Activated naive CD8-positive, alpha-beta T cell treated with anti-CD3 and anti-CD28 coated beads, Interleukin-2, amount 10 ng/mL, durations not matched to agents 7 days and 5 days (primary cell): ENCODE data around the gene IL1RAPL2. TPM values are rescaled to one million over a fixed set of nuclear protein-coding genes. Genes with fewer than 3 reads are reported as not detected.
"Not testable (repeated sequence)": the region's sequence is repeated elsewhere in the genome, so short reads cannot be mapped to it uniquely, and the experiment has no call there.

Experiments
- ATAC-seq: fragments of 150-1000 bp; cut with Tn5 transposase; one replicate; pipeline ENCODE4 v1.10.0; 2021; ENCODE audit warnings: low read depth, moderate library complexity
- POLR2A ChIA-PET: fragments of 350-600 bp; sonication (Branson Sonifier 250); formaldehyde crosslinking; loops from one replicate; lab custom pipeline; 2021; ENCODE audit warnings: antibody characterized with exemption; lab: Charles Lee
- DNase-seq: peaks from one replicate; pipeline ENCODE4 v3.0.0; 2021
- H3K27ac Mint-ChIP-seq: one replicate; pipeline ENCODE4 v1.8.0; 2022; ENCODE audit warnings: mild to moderate bottlenecking, mixed read lengths
- H3K27me3 Mint-ChIP-seq: one replicate; pipeline ENCODE4 v1.8.0; 2022; ENCODE audit warnings: mild to moderate bottlenecking, moderate library complexity, mixed read lengths
- H3K36me3 Mint-ChIP-seq: one replicate; pipeline ENCODE4 v1.8.0; 2021; ENCODE audit warnings: mild to moderate bottlenecking, mixed read lengths
- H3K4me1 Mint-ChIP-seq: one replicate; pipeline ENCODE4 v1.8.0; 2021; ENCODE audit warnings: mixed read lengths
- H3K4me3 Mint-ChIP-seq: one replicate; pipeline ENCODE4 v1.8.0; 2022; ENCODE audit warnings: mild to moderate bottlenecking, moderate library complexity, mixed read lengths
- H3K9me3 Mint-ChIP-seq: one replicate; pipeline ENCODE4 v1.8.0; 2021; ENCODE audit warnings: mixed read lengths
- total RNA-seq, 2 experiments: library from RNA; stranded (reverse); gene quantifications; one replicate each; pipeline ENCODE4 v1.2.3, GENCODE V29; 2021

Gene IL1RAPL2
- total RNA-seq, 2 experiments from 2014 or later, result not detected

GRCh38 chrX:104833401-104833800, 267.4 kb downstream of the IL1RAPL2 start:
- Mint-ChIP-seq H3K9me3 (no peaks in the 10 kb centered on the region), H3K27ac (no peak overlapping the region), H3K36me3 (no peaks in the 10 kb centered on the region), H3K4me1 (no peaks in the 10 kb centered on the region), H3K4me3 (no peak overlapping the region), H3K27me3 (peaks cover 2% of the 10 kb centered on the region)
- ATAC-seq (no peak), DNase-seq (no peak)
- POLR2A ChIA-PET, result no interaction called here

- DNase-seq, result no peak
- POLR2A ChIA-PET, result no interaction called here
- Mint-ChIP-seq H3K27ac (no peak overlapping the region), H3K9me3 (no peaks in the 10 kb centered on the region), H3K27me3 (no peaks in the 10 kb centered on the region), H3K36me3 (no peaks in the 10 kb centered on the region), H3K4me1 (no peaks in the 10 kb centered on the region), H3K4me3 (no peak overlapping the region)
- no peak for ATAC-seq
Observed at GRCh38 chrX:104842646-104843045, 276.6 kb downstream of the IL1RAPL2 start.

- Mint-ChIP-seq H3K27ac (no peak overlapping the region), H3K36me3 (no peaks in the 10 kb centered on the region), H3K9me3 (no peaks in the 10 kb centered on the region), H3K27me3 (no peaks in the 10 kb centered on the region), H3K4me3 (no peak overlapping the region), H3K4me1 (peaks cover 3% of the 10 kb centered on the region)
- no peak for ATAC-seq
- DNase-seq, result no peak
- POLR2A ChIA-PET, result no interaction called here
Observed at GRCh38 chrX:104852241-104852640, 286.2 kb downstream of the IL1RAPL2 start.

GRCh38 chrX:104854188-104854587, 288.2 kb downstream of the IL1RAPL2 start:
- POLR2A ChIA-PET, result no interaction called here
- no peaks in the 10 kb centered on the region for H3K36me3 Mint-ChIP-seq
- DNase-seq (no peak), ATAC-seq (no peak)
- peaks cover 3% of the 10 kb centered on the region for H3K4me1 Mint-ChIP-seq
- H3K4me3 Mint-ChIP-seq, result no peak overlapping the region
- no peak overlapping the region for H3K27ac Mint-ChIP-seq
- no peaks in the 10 kb centered on the region for H3K27me3 Mint-ChIP-seq
- H3K9me3 Mint-ChIP-seq, result no peaks in the 10 kb centered on the region

- H3K27ac Mint-ChIP-seq, result no peak overlapping the region
- peaks cover 3% of the 10 kb centered on the region for H3K4me1 Mint-ChIP-seq
- no peaks in the 10 kb centered on the region for H3K27me3 Mint-ChIP-seq
- no peaks in the 10 kb centered on the region for H3K9me3 Mint-ChIP-seq
- DNase-seq, result no peak
- no peaks in the 10 kb centered on the region for H3K36me3 Mint-ChIP-seq
- no peak overlapping the region for H3K4me3 Mint-ChIP-seq
- ATAC-seq, result no peak
- POLR2A ChIA-PET, result no interaction called here
Observed at GRCh38 chrX:104854790-104855340, 288.9 kb downstream of the IL1RAPL2 start.

GRCh38 chrX:104863466-104863865, 297.5 kb downstream of the IL1RAPL2 start:
- Mint-ChIP-seq H3K4me3 (no peak overlapping the region), H3K36me3 (no peaks in the 10 kb centered on the region), H3K27me3 (no peaks in the 10 kb centered on the region), H3K4me1 (no peaks in the 10 kb centered on the region), H3K9me3 (no peaks in the 10 kb centered on the region), H3K27ac (no peak overlapping the region)
- ATAC-seq, result no peak
- no peak for DNase-seq
- POLR2A ChIA-PET, result no interaction called here

GRCh38 chrX:104864296-104864695, 298.3 kb downstream of the IL1RAPL2 start:
- Mint-ChIP-seq H3K27ac (no peak overlapping the region), H3K4me3 (no peak overlapping the region), H3K27me3 (no peaks in the 10 kb centered on the region), H3K4me1 (no peaks in the 10 kb centered on the region), H3K36me3 (no peaks in the 10 kb centered on the region), H3K9me3 (no peaks in the 10 kb centered on the region)
- ATAC-seq (no peak), DNase-seq (no peak)
- POLR2A ChIA-PET, result no interaction called here

GRCh38 chrX:104877504-104877903, 311.5 kb downstream of the IL1RAPL2 start:
- Mint-ChIP-seq H3K27ac (no peak overlapping the region), H3K4me1 (no peaks in the 10 kb centered on the region), H3K27me3 (no peaks in the 10 kb centered on the region), H3K9me3 (no peaks in the 10 kb centered on the region), H3K4me3 (no peak overlapping the region), H3K36me3 (no peaks in the 10 kb centered on the region)
- DNase-seq, result no peak
- ATAC-seq, result no peak
- POLR2A ChIA-PET, result no interaction called here

GRCh38 chrX:104902070-104902469, 336.1 kb downstream of the IL1RAPL2 start:
- DNase-seq (no peak), ATAC-seq (no peak)
- Mint-ChIP-seq H3K9me3 (no peaks in the 10 kb centered on the region), H3K4me3 (no peak overlapping the region), H3K27ac (no peak overlapping the region), H3K27me3 (no peaks in the 10 kb centered on the region), H3K4me1 (no peaks in the 10 kb centered on the region), H3K36me3 (no peaks in the 10 kb centered on the region)
- POLR2A ChIA-PET, result no interaction called here

GRCh38 chrX:104909694-104910093, 343.7 kb downstream of the IL1RAPL2 start:
- H3K27me3 Mint-ChIP-seq, DNase-seq, ATAC-seq, H3K4me1 Mint-ChIP-seq, H3K36me3 Mint-ChIP-seq, H3K9me3 Mint-ChIP-seq, POLR2A ChIA-PET: not testable (repeated sequence)
- H3K4me3 Mint-ChIP-seq, result peak overlapping the region; percentile 77
- H3K27ac Mint-ChIP-seq, result peak overlapping the region; percentile 56

GRCh38 chrX:104913348-104913747, 347.3 kb downstream of the IL1RAPL2 start:
- peaks cover 3% of the 10 kb centered on the region for H3K4me1 Mint-ChIP-seq
- no peaks in the 10 kb centered on the region for H3K36me3 Mint-ChIP-seq
- no peak overlapping the region for H3K4me3 Mint-ChIP-seq
- no peak overlapping the region for H3K27ac Mint-ChIP-seq
- POLR2A ChIA-PET, result no interaction called here
- no peaks in the 10 kb centered on the region for H3K27me3 Mint-ChIP-seq
- no peak for ATAC-seq
- no peak for DNase-seq
- H3K9me3 Mint-ChIP-seq, result no peaks in the 10 kb centered on the region

- H3K27me3 Mint-ChIP-seq, H3K4me3 Mint-ChIP-seq, DNase-seq, POLR2A ChIA-PET, ATAC-seq, H3K9me3 Mint-ChIP-seq, H3K27ac Mint-ChIP-seq, H3K36me3 Mint-ChIP-seq, H3K4me1 Mint-ChIP-seq: not testable (repeated sequence)
Observed at GRCh38 chrX:104914686-104915085, 348.7 kb downstream of the IL1RAPL2 start.

- DNase-seq (no peak), ATAC-seq (no peak)
- no peak overlapping the region for H3K27ac Mint-ChIP-seq
- no peaks in the 10 kb centered on the region for H3K4me1 Mint-ChIP-seq
- no peaks in the 10 kb centered on the region for H3K9me3 Mint-ChIP-seq
- no peak overlapping the region for H3K4me3 Mint-ChIP-seq
- POLR2A ChIA-PET, result no interaction called here
- H3K36me3 Mint-ChIP-seq, result no peaks in the 10 kb centered on the region
- no peaks in the 10 kb centered on the region for H3K27me3 Mint-ChIP-seq
Observed at GRCh38 chrX:104918122-104918521, 352.1 kb downstream of the IL1RAPL2 start.

- POLR2A ChIA-PET, result no interaction called here
- Mint-ChIP-seq H3K4me3 (no peak overlapping the region), H3K27ac (no peak overlapping the region), H3K27me3 (peaks cover 4% of the 10 kb centered on the region), H3K9me3 (no peaks in the 10 kb centered on the region), H3K4me1 (no peaks in the 10 kb centered on the region), H3K36me3 (no peaks in the 10 kb centered on the region)
- DNase-seq (no peak), ATAC-seq (no peak)
Observed at GRCh38 chrX:104921584-104922205, 355.7 kb downstream of the IL1RAPL2 start.
